ES-I3 (cell line): ENCODE measurements around the gene ZNF511.
"Not testable (repeated sequence)": the region's sequence is repeated elsewhere in the genome, so short reads cannot be mapped to it uniquely, and the experiment has no call there.

ENCODE experiments used
- H3K36me3 ChIP-seq: 2 replicates; pipeline ENCODE4 v1.6.1; 2013; ENCODE audit warnings: mild to moderate bottlenecking, low read length, control low read depth, moderate library complexity; ENCODE audit not compliant: insufficient read depth
- H3K4me1 ChIP-seq: 2 replicates; pipeline ENCODE4 v1.6.1; 2013; ENCODE audit warnings: mild to moderate bottlenecking, control low read depth, low read length; ENCODE audit not compliant: insufficient read depth
- H3K9ac ChIP-seq: 2 replicates; pipeline ENCODE4 v1.6.1; 2013; ENCODE audit warnings: low read depth, mild to moderate bottlenecking, low read length, moderate library complexity
- H3K9me3 ChIP-seq: 2 replicates; pipeline ENCODE4 v1.6.1; 2013; ENCODE audit warnings: mild to moderate bottlenecking, low read length, moderate library complexity; ENCODE audit not compliant: control insufficient read depth, insufficient read depth

The ZNF511 gene, protein sequence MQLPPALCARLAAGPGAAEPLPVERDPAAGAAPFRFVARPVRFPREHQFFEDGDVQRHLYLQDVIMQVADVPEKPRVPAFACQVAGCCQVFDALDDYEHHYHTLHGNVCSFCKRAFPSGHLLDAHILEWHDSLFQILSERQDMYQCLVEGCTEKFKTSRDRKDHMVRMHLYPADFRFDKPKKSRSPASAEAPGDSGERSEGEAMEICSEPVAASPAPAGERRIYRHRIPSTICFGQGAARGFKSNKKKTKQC

DNA sequence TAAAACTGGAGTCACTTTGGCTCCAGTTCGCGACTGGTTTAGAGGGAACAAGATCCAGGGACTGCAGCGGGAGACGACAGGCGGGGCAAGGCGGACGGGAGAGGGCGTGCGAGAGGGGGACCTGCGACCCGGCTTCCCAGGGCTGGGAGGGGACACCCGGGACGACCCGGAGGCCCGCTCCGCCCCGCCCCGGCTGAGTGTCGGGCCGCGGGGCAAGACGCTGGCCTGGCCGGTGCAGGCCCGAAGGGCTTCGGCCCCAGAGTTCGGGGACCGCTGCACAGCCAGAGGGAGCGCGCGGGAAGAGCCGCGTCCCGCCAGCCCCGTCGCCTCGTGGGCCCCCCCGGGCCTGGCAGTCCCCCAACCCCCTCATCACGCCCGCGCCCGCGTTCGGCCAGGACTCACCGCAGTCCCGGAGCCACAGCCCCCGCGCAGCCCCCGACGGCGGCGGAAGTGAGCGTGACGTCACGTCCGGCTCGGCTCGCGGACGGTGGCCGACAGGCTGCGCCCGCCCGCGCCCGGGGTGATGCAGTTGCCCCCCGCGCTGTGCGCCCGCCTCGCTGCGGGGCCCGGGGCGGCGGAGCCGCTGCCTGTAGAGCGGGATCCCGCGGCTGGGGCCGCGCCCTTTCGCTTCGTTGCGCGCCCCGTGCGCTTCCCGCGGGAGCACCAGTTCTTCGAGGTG is at the start of gene ZNF511, which contains the start of gene TUBGCP2:
ZNF511 (plus strand) TSS at position 494 of the 679 bp plus-strand sequence; CDS start at position 524, 30 bp downstream.
TUBGCP2 (minus strand) TSS at position 452 of the 679 bp plus-strand sequence. CDS start 5,931 bp downstream, outside the sequence.
- H3K36me3 ChIP-seq, result no peaks in the 10 kb centered on the region
- peaks cover 8% of the 10 kb centered on the region; the same call in 1 of the 2 replicates for H3K4me1 ChIP-seq
- peak within 1 kb of the TSS; percentile 100 for H3K9ac ChIP-seq
- no peaks in the 10 kb centered on the region for H3K9me3 ChIP-seq

DNA sequence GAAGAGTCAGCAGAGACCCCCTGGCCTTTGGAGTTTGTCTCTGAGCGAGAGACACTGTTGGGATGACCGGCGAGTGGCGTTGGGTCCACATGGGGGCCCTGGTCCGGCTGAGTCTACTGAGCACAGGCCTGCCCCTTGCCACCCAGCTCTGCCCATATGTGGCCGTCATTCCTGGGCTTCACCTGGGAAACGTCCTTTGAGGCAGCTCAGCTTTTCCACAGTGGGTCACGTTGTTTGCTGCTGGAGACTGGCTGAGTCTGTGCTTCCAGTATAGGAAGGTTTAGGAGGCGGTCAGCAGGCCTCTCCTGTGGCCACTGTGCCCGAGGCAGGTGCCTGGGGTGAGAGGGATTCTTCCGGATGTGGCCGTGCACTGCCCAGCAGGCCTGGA is 49.1 kb upstream of the ZNF511 start:
- Histone ChIP-seq H3K9me3 (no peaks in the 10 kb centered on the region), H3K36me3 (no peaks in the 10 kb centered on the region), H3K4me1 (peaks cover 14% of the 10 kb centered on the region; the same call in 1 of the 2 replicates), H3K9ac (no peak overlapping the region)

DNA sequence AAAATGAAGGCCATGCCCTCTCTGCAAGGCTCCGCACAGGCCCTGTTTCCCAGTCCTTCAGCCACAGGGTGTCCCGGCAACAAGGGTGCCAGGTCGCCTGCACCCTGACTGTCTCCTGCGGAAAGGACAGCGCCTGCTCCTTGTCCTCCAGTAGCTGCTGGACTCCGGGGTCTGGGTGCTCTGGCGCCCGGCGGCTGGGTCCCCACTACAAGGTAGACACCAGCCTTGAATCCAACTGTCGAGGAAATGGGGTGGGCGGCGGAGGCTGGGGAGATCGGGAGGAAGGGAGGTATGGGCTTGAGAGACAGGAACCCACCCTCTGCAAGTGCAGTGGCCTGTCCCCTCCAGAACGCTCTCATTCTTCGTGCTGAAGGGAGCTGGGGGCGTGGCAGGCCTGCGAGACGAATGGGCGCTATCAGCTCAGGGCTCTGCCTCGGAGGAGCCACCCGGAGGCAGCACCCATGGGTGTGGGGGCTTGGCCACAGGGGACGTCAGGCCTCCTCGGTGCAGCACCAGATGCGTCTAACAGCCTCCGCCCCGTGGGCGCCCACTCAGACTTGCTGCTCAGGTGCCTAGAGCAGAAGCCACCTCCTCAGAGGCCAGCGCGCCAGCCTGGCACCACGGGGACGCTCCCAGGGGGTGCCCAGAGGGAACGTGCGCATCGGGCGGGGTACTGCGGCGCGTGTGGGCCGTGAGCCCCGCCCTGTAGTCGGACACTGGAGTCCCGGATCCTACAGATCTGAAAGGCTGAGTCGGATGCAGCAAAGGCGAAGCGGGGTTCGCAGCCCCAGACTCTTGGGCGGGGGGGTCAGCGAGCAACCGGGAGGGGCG is 47.6 kb upstream of the ZNF511 start:
- Histone ChIP-seq H3K9ac (peak overlapping the region; percentile 37), H3K36me3 (no peaks in the 10 kb centered on the region; the same call in 1 of the 2 replicates), H3K4me1 (peaks cover 14% of the 10 kb centered on the region; the same call in 1 of the 2 replicates), H3K9me3 (no peaks in the 10 kb centered on the region)

DNA sequence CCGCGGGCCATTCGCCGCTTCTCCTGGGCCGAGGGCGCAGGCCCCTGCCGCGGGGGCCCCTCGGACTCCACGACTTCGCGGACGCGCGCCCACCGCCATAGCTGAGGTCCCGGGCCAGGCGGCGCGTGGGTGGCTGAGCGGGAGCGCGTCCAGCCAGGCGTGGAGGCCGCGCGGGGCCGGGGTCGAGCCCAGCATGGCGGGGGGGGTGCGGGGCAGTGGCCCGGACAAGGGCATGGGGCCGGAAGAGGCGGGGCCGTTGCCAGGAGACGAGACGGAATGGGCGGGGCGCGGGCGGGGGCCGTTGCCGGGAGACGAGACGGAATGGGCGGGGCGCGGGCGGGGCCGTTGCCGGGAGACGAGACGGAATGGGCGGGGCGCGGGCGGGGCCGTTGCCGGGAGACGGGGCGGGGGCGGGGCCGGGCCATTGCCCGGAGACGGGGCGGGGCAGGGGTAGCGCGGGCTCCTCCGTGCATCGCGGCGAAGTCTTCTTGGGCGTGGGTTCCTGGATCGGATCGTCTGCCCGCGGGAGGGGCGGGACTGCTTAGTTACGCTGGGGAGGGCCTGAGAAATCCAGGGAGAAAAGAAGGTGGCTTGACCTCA is 46.9 kb upstream of the ZNF511 start:
- H3K9me3 ChIP-seq, result no peaks in the 10 kb centered on the region
- peaks cover 14% of the 10 kb centered on the region; the same call in 1 of the 2 replicates for H3K4me1 ChIP-seq
- no peaks in the 10 kb centered on the region; the same call in 1 of the 2 replicates for H3K36me3 ChIP-seq
- peak overlapping the region; percentile 40; the same call in 1 of the 2 replicates for H3K9ac ChIP-seq

DNA sequence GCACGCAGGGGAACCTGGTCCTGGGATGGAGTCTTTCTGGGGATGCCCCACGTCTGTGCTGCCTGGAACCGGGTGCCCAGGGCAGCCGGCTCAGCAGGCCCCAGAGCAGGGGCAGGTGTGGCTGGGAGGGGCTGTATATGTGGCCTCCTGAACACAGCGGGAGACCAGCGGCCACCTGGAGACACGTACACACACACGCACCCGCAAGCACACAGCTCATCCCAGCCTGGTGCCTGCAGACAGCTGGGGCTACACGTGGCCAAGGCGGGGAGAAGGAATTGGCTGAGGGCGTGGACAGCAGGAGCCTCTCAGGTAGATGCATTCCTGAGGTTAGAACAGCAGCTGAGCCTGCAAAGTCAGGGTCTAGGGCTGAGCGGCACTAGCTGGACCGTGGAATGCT is 46.0 kb upstream of the ZNF511 start:
- Histone ChIP-seq H3K36me3 (no peaks in the 10 kb centered on the region; the same call in 1 of the 2 replicates), H3K9ac (peak overlapping the region; percentile 40; the same call in 1 of the 2 replicates), H3K9me3 (no peaks in the 10 kb centered on the region), H3K4me1 (peaks cover 14% of the 10 kb centered on the region; the same call in 1 of the 2 replicates)

DNA sequence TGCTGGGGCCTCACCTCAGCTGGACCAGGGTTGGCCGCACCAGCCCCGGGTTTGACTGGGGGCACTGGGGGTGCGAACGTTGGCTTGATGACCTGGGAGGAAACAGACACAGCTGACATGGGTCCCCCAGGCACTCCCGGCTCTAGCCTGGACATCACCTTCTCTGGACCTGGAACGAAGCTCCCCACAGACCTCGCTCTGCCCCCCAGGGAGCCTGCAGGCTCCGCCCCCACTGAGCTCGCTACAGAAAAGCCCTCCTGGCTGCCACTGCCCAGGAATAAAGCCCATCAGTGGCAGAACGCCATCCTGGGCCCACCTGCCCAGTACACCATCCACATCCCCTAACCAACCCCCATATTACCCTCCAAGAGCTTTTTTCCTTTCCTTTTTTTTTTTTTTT is 45.0 kb upstream of the ZNF511 start:
- peaks cover 8% of the 10 kb centered on the region; the same call in 1 of the 2 replicates for H3K4me1 ChIP-seq

DNA sequence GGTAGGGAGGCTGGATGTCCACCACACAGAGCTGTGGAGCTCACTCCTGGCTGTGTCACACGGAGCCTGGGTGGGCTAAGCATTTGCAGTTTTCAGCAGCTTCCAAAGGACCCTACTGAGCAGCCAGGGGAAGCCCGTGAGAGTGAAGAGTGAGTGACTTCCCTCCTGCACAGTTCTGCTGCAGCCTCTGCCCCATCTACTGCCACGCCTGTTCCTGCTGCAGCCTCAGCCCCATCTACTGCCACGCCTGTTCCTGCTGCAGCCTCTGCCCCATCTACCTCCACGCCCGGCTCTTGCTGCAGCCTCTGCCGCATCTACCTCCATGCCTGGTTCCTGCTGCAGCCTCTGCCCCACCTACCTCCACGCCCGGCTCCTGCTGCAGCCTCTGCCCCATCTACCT is 44.3 kb upstream of the ZNF511 start:
- H3K9ac ChIP-seq, result no peak overlapping the region
- H3K36me3 ChIP-seq, result no peaks in the 10 kb centered on the region; the same call in 1 of the 2 replicates
- peaks cover 8% of the 10 kb centered on the region; the same call in 1 of the 2 replicates for H3K4me1 ChIP-seq
- H3K9me3 ChIP-seq, result no peaks in the 10 kb centered on the region

More for the DNA sequence above, 45.0 kb upstream of the ZNF511 start:
- H3K36me3 ChIP-seq, result no peaks in the 10 kb centered on the region; the same call in 1 of the 2 replicates
- H3K9ac ChIP-seq, result no peak overlapping the region
- no peaks in the 10 kb centered on the region for H3K9me3 ChIP-seq

DNA sequence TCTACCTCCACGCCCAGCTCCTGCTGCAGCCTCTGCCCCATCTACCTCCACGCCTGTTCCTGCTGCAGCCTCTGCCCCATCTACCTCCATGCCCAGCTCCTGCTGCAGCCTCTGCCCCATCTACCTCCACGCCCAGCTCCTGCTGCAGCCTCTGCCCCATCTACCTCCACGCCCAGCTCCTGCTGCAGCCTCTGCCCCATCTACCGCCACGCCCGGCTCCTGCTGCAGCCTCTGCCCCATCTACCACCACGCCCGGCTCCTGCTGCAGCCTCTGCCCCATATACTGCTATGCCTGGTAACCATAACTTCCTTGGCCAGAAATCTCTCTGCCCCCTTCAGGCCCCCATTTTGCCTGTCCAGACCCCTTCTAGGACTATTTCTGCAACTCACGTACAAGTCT is 43.7 kb upstream of the ZNF511 start:
- not testable (repeated sequence) for H3K36me3 ChIP-seq

DNA sequence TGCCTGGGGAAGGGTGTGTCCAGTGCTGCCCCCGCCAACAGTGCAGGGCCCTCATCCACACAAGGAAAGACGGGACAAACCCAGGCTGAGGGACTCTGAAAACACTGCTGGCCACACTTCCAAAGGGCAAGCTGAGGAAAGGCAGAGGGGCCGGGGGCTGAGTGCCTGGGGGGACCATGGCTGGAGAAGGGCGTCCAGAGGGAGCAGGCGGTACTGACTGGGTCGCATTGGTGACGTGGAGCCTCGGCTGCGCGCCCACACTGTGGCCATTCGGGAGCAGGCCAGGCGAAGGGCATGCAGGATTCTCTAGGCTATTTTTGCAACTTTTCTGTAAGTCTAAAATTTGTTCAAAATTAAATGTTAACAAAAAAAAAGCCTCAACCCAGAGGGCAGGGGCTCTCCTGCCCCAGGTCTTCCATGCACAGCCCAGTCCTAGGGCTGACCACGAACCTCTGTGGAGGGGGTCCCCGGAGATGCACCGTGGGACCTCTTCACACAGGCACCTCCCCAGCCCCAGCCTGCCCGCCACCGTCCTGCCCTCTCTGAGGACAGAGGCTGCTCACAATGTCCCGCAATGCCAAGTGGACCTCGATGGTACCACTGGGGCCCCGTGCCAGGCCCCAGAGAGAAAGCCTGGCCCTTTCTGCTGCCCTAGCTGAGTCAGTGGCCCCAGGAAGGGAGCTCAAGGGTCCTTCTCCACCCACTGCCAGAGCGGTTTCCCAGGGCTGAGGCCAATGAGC is 42.5 kb upstream of the ZNF511 start:
- H3K4me1 ChIP-seq, result peaks cover 5% of the 10 kb centered on the region; the same call in 1 of the 2 replicates
- no peaks in the 10 kb centered on the region; the same call in 1 of the 2 replicates for H3K36me3 ChIP-seq
- no peaks in the 10 kb centered on the region for H3K9me3 ChIP-seq
- no peak overlapping the region for H3K9ac ChIP-seq

More for the DNA sequence above, 43.7 kb upstream of the ZNF511 start:
- not testable (repeated sequence) for H3K4me1 ChIP-seq, H3K9me3 ChIP-seq, H3K9ac ChIP-seq

DNA sequence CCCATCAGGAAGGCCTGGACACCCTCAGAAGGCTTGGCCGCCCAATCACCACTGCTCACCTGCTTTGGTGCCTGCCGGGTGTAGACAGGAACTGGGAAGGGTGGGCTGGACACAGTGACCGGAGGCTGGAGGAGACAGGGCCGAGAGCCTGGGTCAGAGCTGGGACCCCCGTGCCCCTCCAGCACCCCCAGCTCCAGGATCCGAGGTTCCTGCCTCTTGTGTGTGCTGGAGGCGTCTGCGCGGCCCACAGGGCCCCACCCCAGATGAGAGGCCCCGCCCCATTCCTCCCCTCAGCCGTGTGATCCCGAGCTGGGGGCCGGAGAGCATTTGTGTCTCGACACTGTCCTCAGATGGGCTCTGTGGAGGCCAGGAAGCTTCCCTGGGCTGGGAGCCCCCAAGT is 41.4 kb upstream of the ZNF511 start:
- Histone ChIP-seq H3K36me3 (no peaks in the 10 kb centered on the region; the same call in 1 of the 2 replicates), H3K9ac (no peak overlapping the region), H3K9me3 (no peaks in the 10 kb centered on the region), H3K4me1 (peaks cover 3% of the 10 kb centered on the region; the same call in 1 of the 2 replicates)

DNA sequence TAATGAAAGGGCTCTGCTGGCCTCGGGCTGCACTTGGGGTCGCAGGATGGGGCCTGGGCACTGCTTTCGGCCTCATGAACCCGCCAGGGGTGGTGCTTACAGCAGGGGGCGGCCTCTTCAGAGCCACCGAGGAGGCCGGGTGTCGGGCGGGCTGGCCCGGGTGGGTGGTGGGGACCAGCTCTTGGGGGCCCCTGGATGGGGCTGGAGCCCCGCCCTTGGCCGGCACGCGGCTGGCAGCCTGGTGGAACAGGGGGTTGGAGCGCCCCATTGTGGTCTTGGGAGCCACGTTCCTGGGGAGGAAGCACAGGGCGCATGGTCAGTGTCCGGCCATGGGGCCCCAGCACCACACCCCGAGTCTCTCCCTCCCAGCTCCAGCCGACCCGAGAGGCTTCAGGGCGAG is 40.9 kb upstream of the ZNF511 start:
- Histone ChIP-seq H3K9ac (no peak overlapping the region), H3K4me1 (no peaks in the 10 kb centered on the region), H3K36me3 (no peaks in the 10 kb centered on the region; the same call in 1 of the 2 replicates), H3K9me3 (no peaks in the 10 kb centered on the region)

DNA sequence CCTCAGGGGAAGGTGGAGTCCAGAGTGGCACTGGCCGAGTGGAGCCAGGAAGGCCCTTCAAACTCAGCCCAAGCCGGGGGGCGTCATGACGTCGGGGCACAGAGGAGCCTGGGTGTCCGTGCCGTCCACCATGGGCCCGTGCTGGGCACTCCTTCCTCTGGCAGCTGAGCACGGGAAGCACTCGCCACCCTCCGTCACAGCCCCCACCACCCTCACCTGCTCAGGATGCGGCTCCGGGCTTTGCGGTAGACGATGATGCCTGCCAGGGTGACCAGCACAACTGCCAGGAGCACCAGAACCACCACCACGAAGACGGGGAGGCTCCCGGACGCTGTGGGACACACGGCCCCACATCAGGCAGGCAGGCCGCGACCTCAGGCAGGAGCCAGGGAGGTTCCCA is 40.2 kb upstream of the ZNF511 start:
- Histone ChIP-seq H3K9me3 (no peaks in the 10 kb centered on the region), H3K36me3 (no peaks in the 10 kb centered on the region; the same call in 1 of the 2 replicates), H3K9ac (no peak overlapping the region), H3K4me1 (no peaks in the 10 kb centered on the region)

DNA sequence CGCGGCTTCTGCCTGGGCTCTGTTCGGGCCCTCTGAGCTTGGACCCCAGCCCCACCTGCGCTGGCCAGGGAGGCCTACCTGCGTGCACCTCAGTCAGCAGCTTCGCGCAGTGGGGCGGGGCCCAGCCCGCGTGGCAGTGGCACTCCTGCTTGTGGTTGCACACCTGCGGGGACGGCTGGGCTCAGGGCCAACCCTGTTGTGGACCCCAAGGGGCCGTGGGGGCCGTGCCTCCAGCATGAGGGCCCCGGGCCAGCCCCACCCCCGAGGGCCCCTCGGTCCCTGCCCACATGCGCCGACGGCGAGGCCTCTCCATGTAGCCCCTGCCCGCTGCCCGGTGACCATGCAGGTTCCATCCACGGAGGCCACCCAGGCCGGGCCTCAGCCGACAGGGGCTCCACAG is 39.3 kb upstream of the ZNF511 start:
- no peaks in the 10 kb centered on the region for H3K9me3 ChIP-seq
- H3K4me1 ChIP-seq, result no peaks in the 10 kb centered on the region
- no peaks in the 10 kb centered on the region; the same call in 1 of the 2 replicates for H3K36me3 ChIP-seq
- H3K9ac ChIP-seq, result no peak overlapping the region
